Thymus (tissue), 11 donors: ENCODE results near the gene ABLIM2. TPM values are rescaled to one million over a fixed set of nuclear protein-coding genes. Genes with fewer than 3 reads are reported as not detected.
"Not testable (repeated sequence)": the region's sequence is repeated elsewhere in the genome, so short reads cannot be mapped to it uniquely, and the experiment has no call there.

ENCODE experiments used
- DNase-seq, 9 donors: peaks; one replicate each; pipeline ENCODE4 v3.0.0-alpha.2; 2013; ENCODE audit warnings: low spot score in 9 of 9, low read depth in 6 of 9, missing footprints in 1 of 9
- H3K27ac ChIP-seq, 2 donors: one replicate each; pipeline ENCODE4 v1.5.1; 2013; ENCODE audit warnings: control low read depth in 1 of 2, low read depth in 1 of 2, low read length in 1 of 2, mild to moderate bottlenecking in 1 of 2, moderate library complexity in 1 of 2
- H3K27me3 ChIP-seq, 2 donors: one replicate each; pipeline ENCODE4 v1.5.1; 2013; ENCODE audit warnings: low read length in 1 of 2; ENCODE audit not compliant: control insufficient read depth in 2 of 2, insufficient read depth in 1 of 2
- H3K36me3 ChIP-seq, 2 donors: one replicate each; pipeline ENCODE4 v1.5.1; 2013; ENCODE audit warnings: low read length in 1 of 2, mild to moderate bottlenecking in 1 of 2, moderate library complexity in 1 of 2; ENCODE audit not compliant: control insufficient read depth in 2 of 2, insufficient read depth in 2 of 2
- H3K4me1 ChIP-seq, 2 donors: one replicate each; pipeline ENCODE4 v1.5.1; 2013; ENCODE audit warnings: low read length in 2 of 2; ENCODE audit not compliant: control insufficient read depth in 2 of 2, insufficient read depth in 2 of 2
- H3K4me3 ChIP-seq, 2 donors: one replicate each; pipeline ENCODE4 v1.5.1; 2013; ENCODE audit warnings: low read length in 2 of 2, control low read depth in 1 of 2, mild to moderate bottlenecking in 1 of 2
- H3K9me3 ChIP-seq, 2 donors: one replicate each; pipeline ENCODE4 v1.5.1; 2013; ENCODE audit warnings: low read length in 1 of 2, mild to moderate bottlenecking in 1 of 2; ENCODE audit not compliant: control insufficient read depth in 2 of 2, insufficient read depth in 1 of 2
- WGBS: extraction: QIAGEN DNeasy Blood & Tissue Kit; methylation state at CpG from one replicate; pipeline ENCODE4 v1.1.7; 2013; 5-methylcytosine and 5-hydroxymethylcytosine counted together
- polyA plus RNA-seq: library from polyadenylated mRNA; stranded (reverse); fragments of 200-250 nt; gene quantifications from one replicate; pipeline ENCODE4 v1.2.3, GENCODE V29; 2013
- total RNA-seq: library from RNA; stranded (reverse); fragments of 120-200 nt; gene quantifications from one replicate; pipeline ENCODE4 v1.2.4, GENCODE V29; 2013
- donor health status: healthy.

The ABLIM2 gene
- total and polyA plus RNA-seq, 2 donors: 1.0 to 7.4 TPM

DNA sequence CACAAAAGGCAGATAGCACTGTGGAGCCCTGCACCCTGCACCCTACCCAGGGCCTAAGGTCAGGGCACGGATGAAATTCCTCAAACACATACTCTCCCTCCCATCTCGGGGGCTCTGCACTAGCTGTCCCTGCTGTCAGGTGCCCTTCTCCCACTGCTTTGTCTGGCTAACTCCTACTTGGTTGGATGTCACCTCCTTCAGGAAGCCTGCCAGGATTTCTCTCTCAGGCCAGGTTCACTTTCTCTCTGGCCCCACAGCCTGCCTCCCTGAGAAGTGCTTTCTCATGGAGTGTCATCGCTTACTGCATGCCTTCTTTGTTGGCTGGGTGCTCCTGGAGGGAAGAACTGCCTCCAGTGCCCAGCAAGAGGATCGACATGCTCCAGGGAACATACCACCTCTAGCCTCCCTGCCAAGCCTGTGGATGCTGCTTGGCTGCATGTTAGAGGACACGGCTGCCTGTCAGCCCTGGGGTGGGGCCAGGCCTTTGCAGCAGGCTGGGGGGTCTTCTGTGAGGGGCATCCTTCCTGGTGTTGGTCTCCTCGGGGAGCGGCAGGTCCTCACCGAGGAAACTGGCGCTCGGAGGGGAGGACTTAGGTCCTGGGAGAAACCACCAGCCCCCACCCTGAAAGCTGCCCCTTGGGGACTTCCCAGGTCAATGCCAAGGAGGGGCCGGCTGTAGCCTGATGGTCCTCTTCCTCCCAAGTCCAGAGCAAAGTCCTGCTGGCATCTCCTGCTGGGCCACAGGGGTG lies 15.0 kb downstream of the ABLIM2 start:
- peaks cover 4 to 48% of the 10 kb centered on the region in 2 donors for H3K27me3 ChIP-seq
- no peaks in the 10 kb centered on the region for H3K36me3 ChIP-seq
- H3K4me3 ChIP-seq: no peak overlapping the region
- DNase-seq: no peak
- WGBS: 84% methylated on average over 11 of the region's 11 CpGs
- no peaks in the 10 kb centered on the region for H3K4me1 ChIP-seq
- no peaks in the 10 kb centered on the region for H3K9me3 ChIP-seq
- no peak overlapping the region for H3K27ac ChIP-seq

DNA sequence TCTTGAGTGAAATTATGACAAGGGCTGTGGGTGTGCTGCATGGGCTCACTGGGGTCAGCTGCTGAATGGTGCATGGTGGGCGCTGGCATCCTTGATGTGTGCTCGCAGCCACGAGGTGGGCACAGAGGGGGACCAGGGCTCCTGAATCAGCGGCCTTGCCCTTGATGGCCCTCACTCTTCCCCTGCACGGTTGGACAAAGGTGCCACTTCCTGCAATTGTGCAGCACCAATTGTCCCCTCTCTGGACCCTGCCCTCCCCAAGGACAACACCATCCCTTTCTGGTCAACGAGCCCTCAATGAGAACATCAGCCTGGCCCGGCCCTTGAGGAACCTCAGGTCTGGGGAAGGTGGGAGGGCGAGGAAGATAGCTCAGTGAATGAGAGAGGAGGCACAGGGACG lies 16.1 kb downstream of the ABLIM2 start:
- 69% methylated on average over 9 of the region's 9 CpGs for WGBS
- no peaks in the 10 kb centered on the region for H3K4me1 ChIP-seq

DNA sequence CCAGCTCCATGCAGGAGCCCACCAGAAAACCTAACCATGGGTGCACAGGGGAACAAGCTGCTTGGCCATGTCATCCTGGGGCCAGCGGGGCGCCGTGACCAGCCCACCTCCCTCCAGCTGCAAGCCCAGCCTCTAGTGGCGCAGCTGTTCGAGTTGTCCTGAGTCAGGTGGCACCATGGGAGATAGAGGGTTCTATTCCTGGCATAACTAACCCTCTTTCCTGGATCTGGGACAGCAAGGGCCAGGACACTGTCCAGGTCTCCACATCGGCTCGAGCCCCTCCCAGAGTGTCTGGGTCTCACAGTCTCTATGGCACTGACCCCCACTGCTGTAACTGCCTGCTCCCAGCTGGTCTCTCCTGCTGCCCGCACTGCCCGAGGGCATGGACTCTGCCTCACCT lies 16.7 kb downstream of the ABLIM2 start:
- Histone ChIP-seq H3K4me1 (no peaks in the 10 kb centered on the region), H3K9me3 (no peaks in the 10 kb centered on the region), H3K27ac (no peak overlapping the region), H3K36me3 (no peaks in the 10 kb centered on the region), H3K4me3 (no peak overlapping the region), H3K27me3 (peaks cover 4 to 44% of the 10 kb centered on the region in 2 donors)
- 91% methylated on average over 9 of the region's 9 CpGs for WGBS
- no peak for DNase-seq

More for the DNA sequence above, 16.1 kb downstream of the ABLIM2 start:
- no peak for DNase-seq
- no peaks in the 10 kb centered on the region for H3K9me3 ChIP-seq
- H3K27me3 ChIP-seq: peaks cover 4 to 45% of the 10 kb centered on the region in 2 donors
- H3K27ac ChIP-seq: no peak overlapping the region
- no peak overlapping the region for H3K4me3 ChIP-seq
- H3K36me3 ChIP-seq: no peaks in the 10 kb centered on the region

DNA sequence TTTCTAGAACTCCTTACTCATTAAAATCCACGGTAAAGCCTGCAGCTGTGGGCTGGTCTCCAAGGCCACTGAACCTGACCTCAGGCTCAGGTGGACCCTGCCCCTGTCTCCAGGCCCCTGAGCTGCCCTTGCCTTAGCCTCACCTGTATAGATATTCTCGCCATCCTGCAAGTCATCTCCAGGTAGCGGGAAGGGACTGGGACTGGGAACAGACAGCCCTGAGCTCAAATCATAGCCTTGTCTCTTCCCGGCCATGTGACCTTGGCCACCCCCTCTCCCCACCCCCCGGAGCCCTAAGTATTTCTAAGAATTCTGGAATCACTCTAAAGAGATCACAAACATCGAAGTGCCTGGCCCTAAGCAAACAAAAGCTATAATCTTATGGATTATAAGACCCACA lies 17.7 kb downstream of the ABLIM2 start:
- Histone ChIP-seq H3K9me3 (no peaks in the 10 kb centered on the region), H3K27me3 (peaks cover 4 to 38% of the 10 kb centered on the region in 2 donors)
- 92% methylated on average over 6 of the region's 6 CpGs for WGBS

DNA sequence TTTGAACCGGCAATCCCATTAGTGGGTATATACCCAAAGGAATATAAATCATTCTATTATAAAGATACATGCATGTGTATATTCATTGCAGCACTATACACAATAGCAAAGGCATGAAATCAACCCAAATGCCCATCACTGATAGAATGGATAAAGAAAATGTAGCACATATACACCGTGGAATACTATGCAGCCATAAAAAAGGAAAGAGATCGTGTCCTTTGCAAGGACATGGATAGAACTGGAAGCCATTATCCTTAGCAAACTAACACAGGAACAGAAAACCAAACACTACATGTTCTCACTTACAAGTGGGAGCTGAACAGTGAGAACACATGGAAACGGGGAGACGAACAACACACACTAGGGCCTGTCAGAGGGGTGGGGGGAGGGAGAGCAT lies 18.9 kb downstream of the ABLIM2 start:
- H3K9me3 ChIP-seq, H3K36me3 ChIP-seq, H3K27ac ChIP-seq, H3K4me3 ChIP-seq, H3K4me1 ChIP-seq, DNase-seq: not testable (repeated sequence)
- WGBS: 96% methylated on average over 5 of the region's 5 CpGs
- peaks cover under 1 to 31% of the 10 kb centered on the region in 2 donors for H3K27me3 ChIP-seq

More for the DNA sequence above, 17.7 kb downstream of the ABLIM2 start:
- Histone ChIP-seq H3K4me3 (no peak overlapping the region), H3K27ac (no peak overlapping the region), H3K4me1 (no peaks in the 10 kb centered on the region), H3K36me3 (no peaks in the 10 kb centered on the region)
- DNase-seq: no peak

DNA sequence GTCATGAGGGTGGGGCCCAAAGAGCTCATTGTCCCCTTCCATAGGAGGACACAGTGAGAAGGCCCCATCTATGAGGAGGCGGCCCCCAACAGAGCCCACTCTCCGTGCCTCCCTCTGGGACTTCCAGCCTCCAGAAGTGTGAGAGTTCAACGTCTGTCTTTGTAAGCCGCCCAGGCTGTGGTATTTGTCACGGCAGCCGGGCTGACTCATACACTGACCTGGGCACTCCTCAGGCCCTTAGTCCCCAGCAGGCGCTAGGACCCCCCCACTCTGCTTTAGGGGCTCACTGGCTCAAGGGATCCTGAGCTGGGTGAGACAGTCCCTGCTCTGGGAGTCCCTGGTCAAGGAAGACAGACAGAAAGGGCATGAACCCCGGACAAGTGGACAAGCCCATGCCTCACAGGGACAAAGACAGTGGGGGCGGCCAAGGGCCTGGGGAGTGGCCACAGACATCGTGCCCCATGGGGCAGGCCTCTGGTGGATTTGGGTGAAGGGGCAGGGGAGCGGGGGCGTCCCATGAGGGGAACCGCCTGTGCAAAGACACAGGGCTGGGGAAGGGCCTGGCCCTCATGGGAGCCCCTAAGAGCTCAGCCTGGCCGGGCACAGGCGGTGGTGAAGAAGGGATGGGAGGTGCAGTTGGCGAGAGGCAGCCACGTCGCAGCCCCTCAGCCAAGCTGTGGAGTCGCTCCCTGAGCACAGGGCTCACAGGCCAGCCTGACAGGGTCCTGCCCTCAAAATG lies 21.5 kb downstream of the ABLIM2 start:
- WGBS: 97% methylated on average over 19 of the region's 19 CpGs
- H3K4me1 ChIP-seq: peaks cover 0 to under 1% of the 10 kb centered on the region in 2 donors
- no peaks in the 10 kb centered on the region for H3K36me3 ChIP-seq
- no peak overlapping the region for H3K4me3 ChIP-seq
- no peak overlapping the region for H3K27ac ChIP-seq
- H3K27me3 ChIP-seq: peaks cover 0 to 20% of the 10 kb centered on the region in 2 donors
- DNase-seq: no peak
- H3K9me3 ChIP-seq: peaks cover 0 to under 1% of the 10 kb centered on the region in 2 donors

DNA sequence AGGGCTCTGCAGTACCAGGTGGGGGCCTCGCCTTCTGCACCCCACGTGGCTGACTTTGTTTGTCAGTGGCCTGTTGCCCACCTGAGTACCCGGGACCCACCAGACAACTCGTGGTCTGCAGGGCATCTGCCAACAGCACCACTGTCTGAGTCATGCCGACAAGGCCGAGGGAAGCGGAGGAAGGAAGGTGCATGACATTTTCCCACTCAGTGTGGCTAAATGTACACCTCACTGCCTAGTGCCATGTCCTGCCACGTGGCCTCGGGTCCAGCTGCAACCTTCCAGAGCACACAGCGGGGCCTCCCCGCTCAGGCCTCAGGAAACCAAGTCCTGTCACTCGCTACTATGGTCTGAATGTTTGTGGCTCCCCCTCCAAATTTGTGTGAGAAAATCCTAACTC lies 22.1 kb downstream of the ABLIM2 start:
- DNase-seq: no peak

DNA sequence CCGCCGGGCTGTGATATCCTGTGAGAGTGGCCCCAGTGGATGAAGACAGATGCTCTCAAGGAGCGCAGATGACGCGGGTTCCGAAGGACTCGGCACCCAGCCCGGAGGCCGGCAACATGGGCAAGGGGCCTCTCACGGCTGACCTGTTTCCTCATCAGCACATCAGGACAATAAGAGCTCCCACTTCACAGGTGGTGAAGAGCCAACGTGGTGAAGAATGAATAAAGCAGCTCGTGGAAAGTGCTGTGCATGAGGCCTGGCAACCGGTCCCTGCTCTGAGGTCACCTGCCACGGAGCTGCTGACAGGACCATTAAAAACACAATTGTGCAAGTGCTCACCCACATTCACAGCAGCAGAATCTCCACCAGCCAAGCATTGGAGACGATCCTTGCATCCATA lies 22.9 kb downstream of the ABLIM2 start:
- no peak for DNase-seq
- 94% methylated on average over 15 of the region's 15 CpGs for WGBS
- H3K9me3 ChIP-seq: peaks cover 0 to 2% of the 10 kb centered on the region in 2 donors
- peaks cover 8 to 14% of the 10 kb centered on the region in 2 donors for H3K4me1 ChIP-seq
- no peaks in the 10 kb centered on the region for H3K36me3 ChIP-seq
- H3K27ac ChIP-seq: no peak overlapping the region
- no peak overlapping the region for H3K4me3 ChIP-seq
- peaks cover 0 to 18% of the 10 kb centered on the region in 2 donors for H3K27me3 ChIP-seq

More for the DNA sequence above, 22.1 kb downstream of the ABLIM2 start:
- Histone ChIP-seq H3K36me3 (no peaks in the 10 kb centered on the region), H3K4me1 (peaks cover 0 to 6% of the 10 kb centered on the region in 2 donors), H3K9me3 (peaks cover 0 to 2% of the 10 kb centered on the region in 2 donors), H3K27me3 (peaks cover 0 to 20% of the 10 kb centered on the region in 2 donors), H3K27ac (no peak overlapping the region), H3K4me3 (no peak overlapping the region)
- WGBS: 87% methylated on average over 12 of the region's 12 CpGs

DNA sequence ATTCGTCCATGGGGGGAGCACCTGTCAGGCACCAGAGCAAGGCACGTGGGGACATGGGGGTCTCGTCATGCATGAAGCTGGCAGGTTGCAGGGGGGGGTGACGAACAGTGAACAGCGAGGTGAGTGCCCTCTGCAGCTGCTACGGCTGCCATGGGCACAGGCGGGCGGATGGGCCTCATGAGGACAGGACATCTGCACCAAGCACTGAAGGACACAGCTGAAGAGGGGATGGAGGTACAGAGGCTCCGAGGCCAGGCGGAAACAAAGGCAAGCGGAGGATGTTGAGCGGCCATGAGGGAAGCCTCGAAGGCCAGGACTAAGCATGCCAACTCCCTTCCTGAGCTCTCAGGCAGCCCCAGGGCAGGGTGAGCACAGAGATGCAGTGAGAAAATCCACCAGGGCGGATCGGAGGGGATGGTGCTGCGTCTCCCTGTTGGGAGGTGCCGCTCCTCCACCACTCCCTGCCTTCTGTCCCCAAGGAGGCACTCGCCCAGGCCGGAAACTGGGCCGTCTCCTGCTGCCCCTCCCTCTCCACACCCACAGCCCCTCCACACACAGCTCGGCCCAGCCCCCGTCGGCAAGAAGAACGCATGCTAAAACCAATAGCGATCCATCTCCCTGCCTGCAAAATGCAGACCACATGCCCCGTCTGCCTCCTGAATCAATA lies 24.6 kb downstream of the ABLIM2 start:
- Histone ChIP-seq H3K4me1 (peaks cover 21 to 29% of the 10 kb centered on the region in 2 donors), H3K36me3 (no peaks in the 10 kb centered on the region), H3K9me3 (peaks cover 0 to 2% of the 10 kb centered on the region in 2 donors), H3K4me3 (no peak overlapping the region), H3K27ac (no peak overlapping the region), H3K27me3 (peaks cover 0 to 18% of the 10 kb centered on the region in 2 donors)
- WGBS: 68% methylated on average over 26 of the region's 26 CpGs
- DNase-seq: no peak
